Kidney (tissue), 14 donors: Measurements from ENCODE around the gene CAPN13. TPM values are rescaled to one million over a fixed set of nuclear protein-coding genes. Genes with fewer than 3 reads are reported as not detected.

Experiments used
- DNase-seq, 5 donors: peaks; one replicate each; pipeline ENCODE4 v3.0.0-alpha.2; 2013 to 2020
- FAIRE-seq: peaks from 2 replicates; lab custom pipeline; 2012; peaks lifted over from hg19 to GRCh38; lab: Jason Lieb, UNC
- H3K27ac ChIP-seq, 2 donors: one replicate each; pipeline ENCODE4 v1.7.0; 2013; ENCODE audit warnings: low read depth in 2 of 2, low read length in 2 of 2, inconsistent platforms in 1 of 2
- H3K27me3 ChIP-seq: one replicate; pipeline ENCODE4 v1.7.1; 2013; ENCODE audit warnings: low read length, inconsistent platforms; ENCODE audit not compliant: control insufficient read depth, insufficient read depth
- H3K36me3 ChIP-seq, 3 donors: one replicate each; pipeline versions ENCODE4 v1.7.0 to v1.7.1; 2013; ENCODE audit warnings: low read length in 3 of 3, control low read depth in 1 of 3, inconsistent platforms in 1 of 3; ENCODE audit not compliant: insufficient read depth in 3 of 3, control insufficient read depth in 2 of 3
- H3K4me1 ChIP-seq, 3 donors: one replicate each; pipeline versions ENCODE4 v1.7.0 to v1.7.1; 2013; ENCODE audit warnings: low read length in 3 of 3, inconsistent platforms in 1 of 3, low read depth in 1 of 3; ENCODE audit not compliant: control insufficient read depth in 2 of 3, insufficient read depth in 2 of 3
- H3K4me3 ChIP-seq, 3 donors: one replicate each; pipeline versions ENCODE4 v1.7.0 to v1.8.1; 2013; ENCODE audit warnings: low read length in 3 of 3, control low read depth in 1 of 3, inconsistent platforms in 1 of 3
- H3K9ac ChIP-seq, 3 donors: one replicate each; pipeline versions ENCODE4 v1.7.0 to v1.7.1; 2013; ENCODE audit warnings: low read length in 3 of 3, control low read depth in 1 of 3, inconsistent platforms in 1 of 3
- H3K9me3 ChIP-seq, 3 donors: one replicate each; pipeline versions ENCODE4 v1.7.0 to v1.7.1; 2013; ENCODE audit warnings: low read length in 3 of 3, control low read depth in 1 of 3, inconsistent platforms in 1 of 3; ENCODE audit not compliant: control insufficient read depth in 2 of 3, insufficient read depth in 1 of 3
- intact Hi-C: fragments of 100-400 bp; cut with DNase I; formaldehyde crosslinking; loops from one replicate; pipeline ENCODE4 v1.11.1; 2022
- polyA plus RNA-seq: library from polyadenylated mRNA; stranded (reverse); fragments of 350-450 nt; fragmentation: Illumina TruSeq; extraction: RNeasy Lipid Tissue Mini Kit (QIAGEN cat#74804); gene quantifications from one replicate; pipeline ENCODE4 v1.2.3, GENCODE V29; 2014; ENCODE audit warnings: low read depth, low replicate concordance; ENCODE audit not compliant: insufficient read depth
- total RNA-seq: library from RNA; stranded (reverse); fragmentation: NEBNext Ultra II Directional; extraction: Animal tissue kit (Norgen Biotek cat#: 25700); gene quantifications from one replicate; pipeline ENCODE4 v1.2.1, GENCODE V29; 2021
- TF ChIP-seq, protein P1 (sequence below): IDR thresholded peaks from 3 replicates; pipeline ENCODE4 v1.5.1; 2012; ENCODE audit warnings: mild to moderate bottlenecking, moderate library complexity, borderline replicate concordance; ENCODE audit not compliant: insufficient read depth; ENCODE audit errors: extremely low read depth
- donor health status: control.
- donor health status: control.
- donor health status: control.
- donor health status: control.
- donor health status: control.
- donor health status: DM: yes; HTN: yes; CAD: no.
- donor health status: Normal renal cell carcinoma (clear cell type).

CAPN13 gene
- total and polyA plus RNA-seq, 2 donors from 2014 or later = 3.4 to 9.2 TPM

DNA sequence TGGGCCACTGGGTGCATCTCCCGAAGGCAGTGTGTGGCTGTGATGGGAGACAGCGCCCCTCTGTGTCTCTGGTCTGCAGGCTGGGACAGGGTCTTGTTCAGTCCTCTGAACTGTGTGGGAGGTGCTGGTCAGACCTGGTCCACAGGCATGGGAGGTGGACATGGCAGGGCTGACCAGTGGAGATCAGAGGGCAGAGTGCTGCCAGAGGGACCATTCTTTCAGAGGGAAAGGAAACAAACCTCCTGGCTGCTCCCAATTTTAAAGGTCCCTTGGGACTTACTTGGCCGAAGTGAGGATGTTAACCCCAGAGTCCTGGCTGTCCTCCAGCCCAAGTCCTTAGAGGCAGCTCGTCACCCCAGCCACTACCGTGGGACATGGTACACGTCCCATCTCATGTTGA lies 4.0 kb downstream of the CAPN13 start:
- FAIRE-seq (no peak), DNase-seq (no peak)
- Histone ChIP-seq H3K27me3 (no peaks in the 10 kb centered on the region), H3K9ac (no peak overlapping the region), H3K4me3 (no peak overlapping the region), H3K36me3 (no peaks in the 10 kb centered on the region), H3K27ac (no peak overlapping the region), H3K4me1 (peaks cover 0 to 4% (median 0%) of the 10 kb centered on the region in 3 donors), H3K9me3 (no peaks in the 10 kb centered on the region)
- TF ChIP-seq, protein P1, sequence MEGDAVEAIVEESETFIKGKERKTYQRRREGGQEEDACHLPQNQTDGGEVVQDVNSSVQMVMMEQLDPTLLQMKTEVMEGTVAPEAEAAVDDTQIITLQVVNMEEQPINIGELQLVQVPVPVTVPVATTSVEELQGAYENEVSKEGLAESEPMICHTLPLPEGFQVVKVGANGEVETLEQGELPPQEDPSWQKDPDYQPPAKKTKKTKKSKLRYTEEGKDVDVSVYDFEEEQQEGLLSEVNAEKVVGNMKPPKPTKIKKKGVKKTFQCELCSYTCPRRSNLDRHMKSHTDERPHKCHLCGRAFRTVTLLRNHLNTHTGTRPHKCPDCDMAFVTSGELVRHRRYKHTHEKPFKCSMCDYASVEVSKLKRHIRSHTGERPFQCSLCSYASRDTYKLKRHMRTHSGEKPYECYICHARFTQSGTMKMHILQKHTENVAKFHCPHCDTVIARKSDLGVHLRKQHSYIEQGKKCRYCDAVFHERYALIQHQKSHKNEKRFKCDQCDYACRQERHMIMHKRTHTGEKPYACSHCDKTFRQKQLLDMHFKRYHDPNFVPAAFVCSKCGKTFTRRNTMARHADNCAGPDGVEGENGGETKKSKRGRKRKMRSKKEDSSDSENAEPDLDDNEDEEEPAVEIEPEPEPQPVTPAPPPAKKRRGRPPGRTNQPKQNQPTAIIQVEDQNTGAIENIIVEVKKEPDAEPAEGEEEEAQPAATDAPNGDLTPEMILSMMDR = no peak
- intact Hi-C loops = no loop called here

GRCh38 chr2:30802611-30803010 lies 4.6 kb downstream of the CAPN13 start:
- Histone ChIP-seq H3K9ac (no peak overlapping the region), H3K27ac (no peak overlapping the region), H3K4me1 (peaks cover 0 to 5% (median 0%) of the 10 kb centered on the region in 3 donors), H3K36me3 (no peaks in the 10 kb centered on the region), H3K27me3 (no peaks in the 10 kb centered on the region), H3K9me3 (no peaks in the 10 kb centered on the region), H3K4me3 (no peak overlapping the region)
- TF ChIP-seq, protein P1 = no peak
- FAIRE-seq (no peak), DNase-seq (no peak)
- intact Hi-C loops = no loop called here

DNA sequence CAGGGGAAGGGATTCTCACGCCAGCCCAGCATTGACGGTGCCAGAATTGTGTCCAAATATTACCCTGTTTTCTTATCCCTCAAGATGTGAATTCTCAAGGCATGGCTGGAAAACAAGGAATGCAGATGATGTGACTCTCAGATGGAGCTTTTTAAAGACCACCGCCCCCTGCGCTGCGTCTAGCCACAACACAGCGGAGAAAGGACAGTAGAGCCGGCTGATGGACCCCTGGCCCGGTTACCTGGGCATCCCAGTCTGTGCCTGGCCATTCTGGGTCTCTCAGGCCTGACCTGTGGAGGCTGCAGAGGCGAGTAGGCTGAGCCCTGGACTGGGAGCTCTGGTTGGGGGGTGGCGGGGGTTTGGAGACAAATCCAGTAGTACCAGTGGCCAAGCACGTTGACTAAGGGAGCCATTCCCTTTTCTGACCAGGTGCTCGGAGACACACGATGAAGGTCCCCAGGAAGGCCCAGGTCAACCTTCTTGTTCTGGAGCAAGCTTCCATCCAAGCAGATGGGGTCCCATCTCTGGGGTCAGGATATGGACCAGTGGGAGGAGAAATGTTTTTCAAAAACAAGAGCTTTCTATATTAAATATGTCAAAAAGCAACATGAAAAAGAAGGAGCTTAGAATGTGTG lies 5.3 kb downstream of the CAPN13 start:
- Histone ChIP-seq H3K27me3 (no peaks in the 10 kb centered on the region), H3K27ac (no peak overlapping the region), H3K4me3 (no peak overlapping the region), H3K9ac (no peak overlapping the region), H3K9me3 (no peaks in the 10 kb centered on the region), H3K4me1 (peaks cover 0 to 5% (median 0%) of the 10 kb centered on the region in 3 donors), H3K36me3 (no peaks in the 10 kb centered on the region)
- TF ChIP-seq, protein P1 = no peak
- FAIRE-seq (no peak), DNase-seq (no peak)
- intact Hi-C loops = no loop called here

DNA sequence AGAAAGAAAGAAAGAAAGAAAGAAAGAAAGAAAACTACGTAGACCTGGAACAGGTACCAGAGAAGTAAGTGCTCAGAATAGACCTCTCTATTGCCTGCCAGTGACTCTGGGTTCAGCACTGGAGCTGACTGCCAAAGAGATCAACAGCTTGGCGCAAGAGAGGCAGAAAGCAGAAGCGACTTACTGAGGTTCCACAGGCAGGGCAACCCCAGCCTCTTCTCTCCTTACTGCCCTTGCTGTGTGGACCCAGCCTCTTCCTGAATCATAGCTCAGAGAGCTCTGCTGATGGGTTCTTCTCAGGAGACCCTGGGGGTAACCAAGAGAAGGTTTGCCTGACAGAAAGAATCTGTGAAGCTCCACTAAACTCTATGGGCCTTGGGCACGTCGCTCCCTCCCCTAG lies 7.1 kb downstream of the CAPN13 start:
- peaks cover 0 to 5% (median 0%) of the 10 kb centered on the region in 3 donors for H3K4me1 ChIP-seq

More for the DNA sequence above, 7.1 kb downstream of the CAPN13 start:
- H3K9ac ChIP-seq = no peak overlapping the region
- DNase-seq = no peak
- intact Hi-C loops = no loop called here
- TF ChIP-seq, protein P1 = no peak
- no peaks in the 10 kb centered on the region for H3K27me3 ChIP-seq
- FAIRE-seq = no peak
- no peak overlapping the region for H3K27ac ChIP-seq
- no peaks in the 10 kb centered on the region for H3K9me3 ChIP-seq
- no peak overlapping the region for H3K4me3 ChIP-seq
- no peaks in the 10 kb centered on the region for H3K36me3 ChIP-seq
